ENCODE measurements around the gene MED13L.
A peak's percentile ranks its signal among the peaks of the same experiment; 100 is the strongest.

Gene MED13L

DNA sequence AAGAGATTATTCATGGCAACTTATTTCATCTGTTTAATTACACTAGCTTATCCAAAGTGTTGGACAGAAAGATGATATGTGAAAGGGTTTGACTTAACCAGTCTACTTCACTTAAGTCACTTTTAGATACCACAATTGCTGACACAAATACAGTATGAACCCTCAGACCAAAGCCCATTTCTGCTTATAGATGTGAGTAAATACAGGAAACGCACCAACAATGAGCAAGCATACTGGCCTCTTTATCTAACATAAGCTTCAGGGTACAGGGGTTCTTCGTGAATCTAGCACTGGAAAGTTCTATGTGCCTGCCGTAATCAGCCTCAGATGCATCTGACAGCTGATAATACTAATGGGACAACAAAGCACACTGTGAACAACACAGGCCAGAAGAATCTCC lies 209.6 kb downstream of the MED13L start:
- H3K4me3 ChIP-seq (ENCODE audit: low read depth in 1 of 2, low read length in 1 of 2) = no peak overlapping the region
- no peaks in the 10 kb centered on the region for H3K36me3 ChIP-seq
- peak overlapping the region; percentile 30 for H3K27ac ChIP-seq
- TF ChIP-seq, protein P1, sequence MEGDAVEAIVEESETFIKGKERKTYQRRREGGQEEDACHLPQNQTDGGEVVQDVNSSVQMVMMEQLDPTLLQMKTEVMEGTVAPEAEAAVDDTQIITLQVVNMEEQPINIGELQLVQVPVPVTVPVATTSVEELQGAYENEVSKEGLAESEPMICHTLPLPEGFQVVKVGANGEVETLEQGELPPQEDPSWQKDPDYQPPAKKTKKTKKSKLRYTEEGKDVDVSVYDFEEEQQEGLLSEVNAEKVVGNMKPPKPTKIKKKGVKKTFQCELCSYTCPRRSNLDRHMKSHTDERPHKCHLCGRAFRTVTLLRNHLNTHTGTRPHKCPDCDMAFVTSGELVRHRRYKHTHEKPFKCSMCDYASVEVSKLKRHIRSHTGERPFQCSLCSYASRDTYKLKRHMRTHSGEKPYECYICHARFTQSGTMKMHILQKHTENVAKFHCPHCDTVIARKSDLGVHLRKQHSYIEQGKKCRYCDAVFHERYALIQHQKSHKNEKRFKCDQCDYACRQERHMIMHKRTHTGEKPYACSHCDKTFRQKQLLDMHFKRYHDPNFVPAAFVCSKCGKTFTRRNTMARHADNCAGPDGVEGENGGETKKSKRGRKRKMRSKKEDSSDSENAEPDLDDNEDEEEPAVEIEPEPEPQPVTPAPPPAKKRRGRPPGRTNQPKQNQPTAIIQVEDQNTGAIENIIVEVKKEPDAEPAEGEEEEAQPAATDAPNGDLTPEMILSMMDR (IDR thresholded peaks at IDR 0.05) = no peak
- H3K9me3 ChIP-seq = no peaks in the 10 kb centered on the region
- no peaks in the 10 kb centered on the region for H3K27me3 ChIP-seq
- peaks cover 26 to 38% of the 10 kb centered on the region in 2 experiments for H3K4me1 ChIP-seq (ENCODE audit: control insufficient read depth in 1 of 2, insufficient read depth in 1 of 2, low read depth in 1 of 2, low read length in 1 of 2)

DNA sequence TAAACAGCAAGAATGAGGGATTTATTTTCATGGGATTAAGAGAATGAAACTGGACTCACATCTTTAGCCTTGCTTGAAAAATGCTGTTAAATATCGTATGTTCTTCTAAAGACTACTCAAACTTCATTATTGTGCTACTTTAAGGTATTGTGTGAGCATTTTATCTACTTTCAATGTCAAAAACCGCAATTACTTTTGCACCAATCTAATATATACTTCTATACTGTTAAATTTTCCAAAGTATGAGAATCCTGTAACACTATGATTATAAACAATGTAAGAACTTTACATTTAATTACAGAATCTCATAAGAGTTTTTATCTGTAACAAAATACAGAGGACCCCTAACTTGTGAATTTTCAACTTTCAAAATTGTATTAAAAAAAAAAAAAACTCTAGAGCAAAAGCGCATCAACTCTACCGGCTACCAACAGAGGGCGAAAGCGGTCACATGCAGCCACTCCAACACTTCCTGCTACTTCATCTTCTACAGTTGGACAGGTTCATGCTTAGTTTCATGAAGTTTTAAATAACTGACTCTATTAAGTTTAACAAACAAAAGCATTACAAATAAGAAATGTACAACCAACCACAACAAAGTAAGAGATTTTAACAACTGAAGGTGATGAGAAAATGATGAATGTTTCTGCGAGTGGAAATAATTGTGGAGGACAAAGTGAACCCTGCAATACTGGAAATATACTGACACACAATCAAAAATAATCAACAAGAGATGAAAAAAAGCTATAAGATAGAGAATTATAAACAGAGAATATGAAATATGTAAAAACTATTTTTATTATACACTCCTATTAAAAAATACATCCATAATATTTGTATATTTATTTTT lies 210.9 kb downstream of the MED13L start:
- TF ChIP-seq, protein P1 (IDR thresholded peaks at IDR 0.05) = peak; percentile 57
- H3K4me1 ChIP-seq (ENCODE audit: control insufficient read depth in 1 of 2, insufficient read depth in 1 of 2, low read depth in 1 of 2, low read length in 1 of 2) = peaks cover 14 to 25% of the 10 kb centered on the region in 2 experiments
- no peaks in the 10 kb centered on the region for H3K36me3 ChIP-seq
- no peak overlapping the region for H3K4me3 ChIP-seq (ENCODE audit: low read depth in 1 of 2, low read length in 1 of 2)
- no peaks in the 10 kb centered on the region for H3K27me3 ChIP-seq
- H3K9me3 ChIP-seq = no peaks in the 10 kb centered on the region
- H3K27ac ChIP-seq = peak overlapping the region; percentile 23

DNA sequence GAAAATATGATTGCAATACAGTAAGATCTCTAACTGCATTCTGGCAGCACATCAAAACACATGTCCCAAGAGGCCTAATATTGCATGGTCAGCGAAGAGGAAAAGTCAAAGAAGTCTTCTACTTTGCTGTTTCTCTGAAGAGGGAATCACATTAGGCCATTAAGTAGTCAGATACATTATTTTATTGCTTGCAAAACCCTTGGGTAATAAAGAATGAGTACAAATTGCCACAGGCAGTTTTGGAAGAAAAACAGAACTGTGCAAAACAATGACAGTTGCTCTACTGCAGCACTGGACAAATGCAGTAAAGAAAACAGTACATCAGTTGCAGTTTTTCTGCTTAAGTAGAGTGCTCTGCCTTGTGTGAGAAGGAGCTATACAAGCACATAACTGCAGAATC lies 211.9 kb downstream of the MED13L start:
- no peak overlapping the region for H3K4me3 ChIP-seq (ENCODE audit: low read depth in 1 of 2, low read length in 1 of 2)
- TF ChIP-seq, protein P1 (IDR thresholded peaks at IDR 0.05) = no peak
- H3K27me3 ChIP-seq = no peaks in the 10 kb centered on the region
- H3K9me3 ChIP-seq = no peaks in the 10 kb centered on the region
- H3K27ac ChIP-seq = peak overlapping the region; percentile 23
- H3K36me3 ChIP-seq = no peaks in the 10 kb centered on the region
- peaks cover 8 to 25% of the 10 kb centered on the region in 2 experiments for H3K4me1 ChIP-seq (ENCODE audit: control insufficient read depth in 1 of 2, insufficient read depth in 1 of 2, low read depth in 1 of 2, low read length in 1 of 2)

DNA sequence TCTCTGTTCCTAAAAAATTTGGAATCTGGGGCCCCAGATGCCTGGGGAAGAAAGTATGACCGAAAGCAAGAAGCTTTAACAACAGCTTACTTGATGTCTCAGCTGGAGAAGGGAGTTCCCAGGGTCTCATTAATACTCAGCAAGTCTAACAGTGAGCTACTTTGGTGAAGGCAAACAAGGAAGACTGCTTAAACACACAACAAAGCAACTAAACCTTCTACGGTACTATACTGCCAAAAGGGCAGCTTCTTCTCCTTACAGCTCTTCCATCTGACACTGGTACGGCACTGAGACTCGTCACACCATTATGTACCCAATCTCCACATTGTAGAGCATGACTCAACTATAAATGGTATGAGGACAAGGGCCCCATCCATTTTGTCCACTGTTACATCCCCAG lies 213.0 kb downstream of the MED13L start:
- TF ChIP-seq, protein P1 (IDR thresholded peaks at IDR 0.05) = no peak
- no peaks in the 10 kb centered on the region for H3K36me3 ChIP-seq
- H3K4me1 ChIP-seq (ENCODE audit: control insufficient read depth in 1 of 2, insufficient read depth in 1 of 2, low read depth in 1 of 2, low read length in 1 of 2) = peaks cover 9 to 30% of the 10 kb centered on the region in 2 experiments
- no peaks in the 10 kb centered on the region for H3K27me3 ChIP-seq
- H3K27ac ChIP-seq = no peak overlapping the region
- H3K9me3 ChIP-seq = no peaks in the 10 kb centered on the region
- H3K4me3 ChIP-seq (ENCODE audit: low read depth in 1 of 2, low read length in 1 of 2) = no peak overlapping the region

DNA sequence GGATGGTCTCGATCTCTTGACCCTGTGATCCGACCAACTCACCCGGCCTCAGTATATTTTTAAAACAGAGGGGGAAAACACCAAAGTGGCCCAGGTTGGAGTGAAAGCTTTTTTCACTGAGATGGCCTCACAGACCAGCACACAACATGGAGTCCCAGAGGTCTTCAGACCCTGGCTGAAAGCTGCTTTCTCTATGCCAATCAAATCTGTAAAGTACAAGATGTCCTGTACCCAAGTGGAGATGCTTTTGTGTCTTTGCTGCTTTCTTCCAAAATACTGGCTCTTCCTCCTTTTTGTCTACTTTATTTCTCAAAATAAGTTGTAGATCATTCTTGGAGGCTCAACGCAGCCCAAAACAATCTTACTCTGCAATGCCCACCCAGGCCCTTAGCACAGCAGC lies 214.8 kb downstream of the MED13L start:
- H3K27me3 ChIP-seq = no peaks in the 10 kb centered on the region
- no peaks in the 10 kb centered on the region for H3K9me3 ChIP-seq
- H3K27ac ChIP-seq = peak overlapping the region; percentile 32
- peaks cover 8 to 27% of the 10 kb centered on the region in 2 experiments for H3K4me1 ChIP-seq (ENCODE audit: control insufficient read depth in 1 of 2, insufficient read depth in 1 of 2, low read depth in 1 of 2, low read length in 1 of 2)
- H3K4me3 ChIP-seq (ENCODE audit: low read depth in 1 of 2, low read length in 1 of 2) = no peak overlapping the region
- TF ChIP-seq, protein P1 (IDR thresholded peaks at IDR 0.05) = no peak
- H3K36me3 ChIP-seq = no peaks in the 10 kb centered on the region
